Astrocyte of the spinal cord (primary cell): ENCODE results near the gene ATP5MC2.
A peak's percentile ranks its signal among the peaks of the same experiment; 100 is the strongest.
"Not testable (repeated sequence)": the region's sequence is repeated elsewhere in the genome, so short reads cannot be mapped to it uniquely, and the experiment has no call there.

Experiments used
- DNase-seq: peaks from one replicate; pipeline ENCODE4 v3.0.0; 2011; ENCODE audit warnings: low read depth, low spot score
- H3K4me3 ChIP-seq: 2 replicates; pipeline ENCODE4 v1.5.1; 2011; ENCODE audit warnings: low read depth, mild to moderate bottlenecking, low read length, moderate library complexity
- CTCF ChIP-seq: IDR thresholded peaks from 2 replicates; pipeline ENCODE4 v1.5.1; 2012; ENCODE audit warnings: low read depth, mild to moderate bottlenecking, low read length, inconsistent platforms
- in situ Hi-C: cut with HindIII; loops from 2 replicates; pipeline ENCODE4 v1.10.0; 2017; ENCODE audit warnings: low sequenced_read_pairs

Gene ATP5MC2

DNA sequence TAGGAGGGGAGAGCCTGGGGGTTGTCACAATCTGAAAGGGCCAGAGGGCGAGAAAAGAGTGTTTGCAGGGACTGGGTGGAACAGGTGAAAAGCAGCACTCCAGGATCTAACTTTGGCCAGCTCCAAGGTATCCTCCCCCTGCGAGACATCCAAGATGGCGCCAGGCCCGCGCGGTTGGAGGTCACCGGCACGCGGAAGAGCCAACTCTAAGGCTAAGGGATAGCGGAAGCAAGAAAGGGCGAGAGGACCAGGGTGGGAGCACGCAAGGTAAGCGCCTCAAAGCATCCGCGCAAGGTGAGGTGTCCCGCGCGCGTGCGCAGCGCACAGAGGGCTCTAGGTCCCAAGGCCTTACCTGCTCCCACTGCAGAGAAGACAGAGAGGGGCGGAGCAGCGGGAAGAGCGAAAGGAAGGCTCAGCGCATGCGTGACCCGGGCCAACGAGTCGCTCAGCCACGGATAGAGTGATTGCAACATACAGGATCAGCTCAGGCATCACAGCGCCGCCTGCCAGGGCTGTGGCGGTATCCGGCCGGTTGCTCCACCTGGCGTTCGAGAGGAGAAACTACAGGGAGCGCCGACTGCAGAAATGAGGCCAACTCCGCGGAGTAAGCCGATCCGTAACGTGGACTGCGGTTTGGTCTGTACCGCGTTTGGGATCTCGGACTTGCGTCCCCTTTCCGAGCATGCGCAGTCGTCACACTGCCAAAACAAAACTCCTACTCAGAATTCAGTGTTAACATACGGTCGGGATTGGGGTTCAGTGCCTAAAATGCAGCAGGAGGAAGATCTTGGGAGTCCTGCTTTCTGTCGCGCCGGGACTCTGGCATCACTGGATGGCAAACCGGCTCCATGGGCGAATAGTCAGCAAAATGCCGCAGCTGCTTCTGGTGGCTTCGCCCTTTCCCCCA, at the start of gene ATP5MC2:
Gene ATP5MC2 (minus strand): TSS at position 383 of the 907 bp plus-strand sequence. CDS start 3,469 bp downstream, outside the sequence.
- peak within 1 kb of the TSS; percentile 67 for H3K4me3 ChIP-seq
- in situ Hi-C loops = loop anchor here (10.0 kb wide), 1 partner anchor 51 kb away; the partner anchor contains the start of gene ATF7
- peak; percentile 99 for DNase-seq
- peak; percentile 99 for TF ChIP-seq CTCF

DNA sequence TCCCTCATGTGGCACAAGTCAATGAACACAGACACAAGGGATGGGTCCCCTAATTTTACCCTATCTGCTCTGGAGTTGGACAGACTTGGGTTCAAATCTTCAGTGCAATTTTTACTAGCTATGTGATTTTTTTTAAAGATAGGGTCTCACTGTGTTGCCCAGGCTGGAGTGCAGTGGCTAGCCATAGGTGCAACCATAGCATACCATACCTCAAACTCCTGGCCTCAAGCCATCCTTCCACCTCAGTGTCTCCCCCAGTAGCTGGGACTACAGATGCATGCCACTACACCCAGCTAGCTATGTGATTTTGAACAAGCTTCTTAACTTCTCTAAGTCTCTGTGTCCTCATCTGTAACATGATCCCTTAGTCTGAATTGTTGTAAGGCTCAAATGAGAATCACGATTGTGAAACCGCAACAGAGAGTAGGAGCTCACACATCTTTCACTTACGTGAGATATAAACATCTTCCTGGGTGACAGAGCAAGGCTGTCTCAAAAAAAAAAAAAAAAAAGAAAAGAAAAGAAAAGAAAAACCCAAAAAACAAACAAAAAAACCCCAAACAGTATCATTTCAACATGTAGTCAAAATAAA, 46.7 kb upstream of the ATP5MC2 start:
- in situ Hi-C loops = no loop called here
- no peak overlapping the region for H3K4me3 ChIP-seq
- no peak for TF ChIP-seq CTCF
- no peak for DNase-seq

GRCh38 chr12:53720946-53721345, 45.1 kb upstream of the ATP5MC2 start:
- no peak for DNase-seq
- TF ChIP-seq CTCF = no peak
- in situ Hi-C loops = no loop called here
- H3K4me3 ChIP-seq = no peak overlapping the region

DNA sequence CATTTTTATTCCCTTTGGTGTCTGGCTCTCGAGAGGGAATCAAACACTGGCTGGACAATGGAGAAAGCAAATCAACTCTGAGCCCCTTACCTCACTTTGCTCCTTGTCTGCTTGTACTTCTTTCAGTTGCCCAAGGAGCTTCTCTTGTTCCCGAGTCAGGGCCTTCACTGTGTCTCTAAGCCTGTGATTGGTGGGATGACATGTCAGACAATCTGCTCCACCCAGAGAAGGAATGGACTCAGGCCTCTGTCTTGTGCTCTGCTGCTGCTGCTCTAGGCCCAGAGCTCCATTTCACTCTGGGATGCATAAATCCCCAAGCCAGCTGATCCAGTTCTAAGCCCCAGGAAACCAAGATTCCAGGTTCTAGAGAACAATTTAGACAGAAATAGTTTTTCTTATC, 43.8 kb upstream of the ATP5MC2 start:
- no peak for TF ChIP-seq CTCF
- H3K4me3 ChIP-seq = no peak overlapping the region
- DNase-seq = no peak
- in situ Hi-C loops = no loop called here

DNA sequence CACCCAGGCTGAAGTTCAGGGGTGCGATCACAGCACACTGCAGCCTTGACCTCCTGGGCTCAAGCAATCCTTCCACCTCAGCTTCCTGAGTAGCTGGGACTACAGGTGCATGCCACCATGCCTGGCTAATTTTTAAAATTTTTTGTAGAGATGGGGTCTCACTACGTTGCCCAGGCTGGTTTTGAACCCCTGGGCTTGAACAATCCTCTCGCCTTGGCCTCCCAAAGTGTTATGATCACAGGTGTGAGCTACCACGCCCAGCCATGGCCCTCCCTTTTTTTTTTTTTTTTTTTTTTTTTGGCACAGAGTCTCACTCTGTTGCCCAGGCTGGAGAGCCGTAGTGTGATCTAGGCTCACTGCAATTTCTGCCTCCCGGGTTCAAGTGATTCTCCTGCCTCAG, 42.7 kb upstream of the ATP5MC2 start:
- H3K4me3 ChIP-seq, DNase-seq, in situ Hi-C loops: not testable (repeated sequence)

- in situ Hi-C loops = no loop called here
- DNase-seq = no peak
- H3K4me3 ChIP-seq = no peak overlapping the region
- no peak for TF ChIP-seq CTCF
Measured at GRCh38 chr12:53717319-53717718, 41.4 kb upstream of the ATP5MC2 start.

DNA sequence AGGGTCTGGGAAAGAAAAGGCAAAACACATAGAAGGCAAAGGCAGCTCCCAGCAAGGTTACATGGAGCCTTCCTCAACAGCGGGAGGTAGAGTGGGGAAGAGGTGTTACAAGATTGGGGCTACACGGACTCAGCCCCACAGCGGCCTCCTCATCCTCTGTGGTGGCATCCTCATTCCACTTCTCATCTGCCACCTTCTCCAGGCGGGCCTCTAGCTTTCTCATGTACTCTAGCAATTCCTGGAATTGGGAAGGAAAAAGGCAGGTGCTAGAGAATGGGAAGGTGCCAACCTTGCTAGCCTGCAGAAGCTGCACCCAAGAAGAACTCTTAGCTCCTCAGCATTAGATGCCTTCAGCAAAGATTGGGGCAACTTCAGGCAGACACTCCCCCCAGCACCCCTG, 38.1 kb upstream of the ATP5MC2 start:
- in situ Hi-C loops = no loop called here

More for the DNA sequence above, 38.1 kb upstream of the ATP5MC2 start:
- no peak for TF ChIP-seq CTCF
- no peak for DNase-seq
- no peak overlapping the region for H3K4me3 ChIP-seq
